ENCODE measurements around the gene HSD3B7.

DNA sequence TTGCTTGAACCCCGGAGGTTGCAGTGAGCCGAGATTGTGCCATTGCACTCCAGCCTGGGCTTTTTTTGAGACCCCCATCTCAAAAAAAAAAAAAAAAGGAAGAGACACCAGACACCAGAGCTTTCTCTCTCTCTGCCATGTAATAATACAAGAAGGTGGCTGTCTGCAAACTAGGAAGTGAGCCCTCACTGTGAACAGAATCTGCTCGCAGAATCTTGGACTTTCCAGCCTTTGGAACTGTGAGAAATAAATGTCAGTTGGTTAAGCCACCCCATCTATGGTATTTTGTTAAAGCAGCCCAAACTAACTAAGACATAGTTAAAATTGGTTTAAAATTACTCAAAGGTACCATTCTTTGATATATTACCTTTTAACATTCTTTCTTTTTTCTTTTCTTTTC is 35.5 kb downstream of the HSD3B7 start:
- TF ChIP-seq, protein P1, sequence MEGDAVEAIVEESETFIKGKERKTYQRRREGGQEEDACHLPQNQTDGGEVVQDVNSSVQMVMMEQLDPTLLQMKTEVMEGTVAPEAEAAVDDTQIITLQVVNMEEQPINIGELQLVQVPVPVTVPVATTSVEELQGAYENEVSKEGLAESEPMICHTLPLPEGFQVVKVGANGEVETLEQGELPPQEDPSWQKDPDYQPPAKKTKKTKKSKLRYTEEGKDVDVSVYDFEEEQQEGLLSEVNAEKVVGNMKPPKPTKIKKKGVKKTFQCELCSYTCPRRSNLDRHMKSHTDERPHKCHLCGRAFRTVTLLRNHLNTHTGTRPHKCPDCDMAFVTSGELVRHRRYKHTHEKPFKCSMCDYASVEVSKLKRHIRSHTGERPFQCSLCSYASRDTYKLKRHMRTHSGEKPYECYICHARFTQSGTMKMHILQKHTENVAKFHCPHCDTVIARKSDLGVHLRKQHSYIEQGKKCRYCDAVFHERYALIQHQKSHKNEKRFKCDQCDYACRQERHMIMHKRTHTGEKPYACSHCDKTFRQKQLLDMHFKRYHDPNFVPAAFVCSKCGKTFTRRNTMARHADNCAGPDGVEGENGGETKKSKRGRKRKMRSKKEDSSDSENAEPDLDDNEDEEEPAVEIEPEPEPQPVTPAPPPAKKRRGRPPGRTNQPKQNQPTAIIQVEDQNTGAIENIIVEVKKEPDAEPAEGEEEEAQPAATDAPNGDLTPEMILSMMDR (IDR thresholded peaks at IDR 0.05), result no peak
- TF ChIP-seq POLR2A (IDR thresholded peaks at IDR 0.05), result no peak

Measured in Peyer's patch (tissue), 4 donors.